Prostate gland (tissue), 2 donors: ENCODE results near the gene FABP1.

ENCODE experiments used
- CTCF ChIP-seq, 4 experiments: fragments of 200-600 bp in 2 of 4; fragments of 450-650 bp in 2 of 4; sonication (generic) in 2 of 4; IDR thresholded peaks; 1 replicate in 3 of 4; 2 replicates in 1 of 4; pipeline ENCODE4 v1.5.1; 2016 to 2019; ENCODE audit warnings: antibody characterized with exemption in 4 of 4, mild to moderate bottlenecking in 2 of 4, moderate library complexity in 2 of 4
- POLR2A ChIP-seq: fragments of 450-650 bp; IDR thresholded peaks from one replicate; pipeline ENCODE4 v1.6.1; 2016; ENCODE audit warnings: antibody characterized with exemption, mild to moderate bottlenecking

- no peak for TF ChIP-seq POLR2A
- no peak for TF ChIP-seq CTCF (IDR thresholded peaks at IDR 0.05)
Measured at GRCh38 chr2:88113069-88113468, 14.8 kb downstream of the FABP1 start.
